HepG2 (cell line): ENCODE data around the gene ZNF142. TPM values are rescaled to one million over a fixed set of nuclear protein-coding genes. Genes with fewer than 3 reads are reported as not detected.

ENCODE experiments used
- ATAC-seq: fragments of 200-7000 bp; cut with Tn5 transposase; 3 replicates; pipeline ENCODE4 v1.9.1; 2020; ENCODE audit warnings: mild to moderate bottlenecking, moderate library complexity
- BruUV-seq: library from RNA; stranded (reverse); fragments of 400-500 nt; replicated peaks from 2 replicates; lab custom pipeline; 2021; lab: Mats Ljungman, UMichigan
- CTCF ChIA-PET: fragments of 300-600 bp; formaldehyde crosslinking; extraction: SDS; loops from one replicate; lab custom pipeline; 2021; ENCODE audit warnings: low total read pairs, inconsistent platforms, low intra/inter-chr PET ratio; lab: Yijun Ruan, JAX
- POLR2A ChIA-PET: fragments of 350-600 bp; sonication (Branson Sonifier 250); formaldehyde crosslinking; loops from one replicate; lab custom pipeline; 2020; ENCODE audit warnings: antibody characterized with exemption, inconsistent platforms; lab: Yijun Ruan, JAX
- DNase-seq: peaks from one replicate; pipeline ENCODE4 v3.0.0-alpha.2; 2015; ENCODE audit warnings: low spot score
- FAIRE-seq: peaks from 3 replicates; lab custom pipeline; 2011; peaks lifted over from hg19 to GRCh38; lab: Jason Lieb, UNC
- H2AFZ ChIP-seq: one replicate; pipeline ENCODE4 v1.6.1; 2011; ENCODE audit warnings: low read length, inconsistent platforms
- H3K27ac ChIP-seq: fragments of 300-600 bp; 3 replicates; pipeline ENCODE4 v1.8.0; 2011; ENCODE audit warnings: mixed run types, mild to moderate bottlenecking, mixed read lengths, low read length, inconsistent platforms; ENCODE audit not compliant: insufficient read depth; ENCODE audit errors: extremely low read length
- H3K27me3 ChIP-seq, 2 experiments: fragments of 200-600 bp in 1 of 2; 2 replicates in 1 of 2; 3 replicates in 1 of 2; pipeline versions ENCODE4 v1.6.0 to v1.8.0; 2011; ENCODE audit warnings: low read length in 2 of 2, mild to moderate bottlenecking in 2 of 2, moderate library complexity in 2 of 2, inconsistent platforms in 1 of 2; ENCODE audit not compliant: insufficient read depth in 2 of 2, control insufficient read depth in 1 of 2
- H3K36me3 ChIP-seq, 2 experiments: fragments of 200-600 bp in 1 of 2; replicated peaks in 1 of 2; 2 replicates in 1 of 2; 3 replicates in 1 of 2; pipeline versions ENCODE4 v1.5.1 to v1.8.0; 2011; ENCODE audit warnings: low read length in 2 of 2, inconsistent platforms in 1 of 2; ENCODE audit not compliant: insufficient read depth in 2 of 2, control insufficient read depth in 1 of 2
- H3K4me1 ChIP-seq: 2 replicates; pipeline ENCODE4 v1.5.1; 2012; ENCODE audit warnings: low read length, inconsistent platforms; ENCODE audit not compliant: insufficient read depth
- H3K4me2 ChIP-seq: 2 replicates; pipeline ENCODE4 v1.6.0; 2011; ENCODE audit warnings: low read depth, low read length, inconsistent platforms
- H3K4me3 ChIP-seq, 3 experiments: fragments of 200-600 bp in 1 of 3; sonication (generic), shearing (Covaris generic) in 1 of 3; replicated peaks in 1 of 3; 2 replicates each; pipeline ENCODE4 v1.5.1; 2011 to 2016; ENCODE audit warnings: low read length in 3 of 3, inconsistent platforms in 2 of 3, low read depth in 2 of 3, mild to moderate bottlenecking in 2 of 3, control low read depth in 1 of 3, mixed read lengths in 1 of 3; ENCODE audit not compliant: insufficient read depth in 1 of 3
- H3K79me2 ChIP-seq: one replicate; pipeline ENCODE4 v1.6.1; 2011; ENCODE audit warnings: low read length, inconsistent platforms; ENCODE audit not compliant: insufficient read depth
- H3K9ac ChIP-seq: 2 replicates; pipeline ENCODE4 v1.6.0; 2011; ENCODE audit warnings: mild to moderate bottlenecking, low read depth, low read length, inconsistent platforms; ENCODE audit not compliant: insufficient read depth
- H3K9me3 ChIP-seq: 2 replicates; pipeline ENCODE4 v1.5.1; 2012; ENCODE audit warnings: mild to moderate bottlenecking, low read length
- H4K20me1 ChIP-seq: 2 replicates; pipeline ENCODE4 v1.6.0; 2011; ENCODE audit warnings: inconsistent platforms, mild to moderate bottlenecking, low read length, moderate library complexity; ENCODE audit not compliant: insufficient read depth
- ELF4 ChIP-seq: sonication (generic); formaldehyde crosslinking; IDR thresholded peaks from 2 replicates; pipeline ENCODE4 v1.5.0; 2020; ENCODE audit warnings: missing genetic modification reagents, mild to moderate bottlenecking, moderate library complexity, borderline replicate concordance
- GTF2F1 ChIP-seq: fragments of 150-350 bp; IDR thresholded peaks from 2 replicates; pipeline ENCODE4 v1.6.1; 2014; ENCODE audit warnings: low read length
- NCOR1 ChIP-seq: fragments of 200-600 bp; sonication (generic); IDR thresholded peaks from 2 replicates; pipeline ENCODE4 v1.7.0; 2017; ENCODE audit warnings: antibody characterized with exemption, low read length, borderline replicate concordance
- SOX5 ChIP-seq: IDR thresholded peaks from 2 replicates; pipeline ENCODE4 v1.6.1; 2016; ENCODE audit warnings: borderline replicate concordance
- TRAFD1 ChIP-seq: sonication (generic); formaldehyde crosslinking; IDR thresholded peaks from 2 replicates; pipeline ENCODE4 v1.5.1; 2020; ENCODE audit warnings: missing genetic modification reagents, mild to moderate bottlenecking, borderline replicate concordance
- ZBTB25 ChIP-seq: IDR thresholded peaks from 2 replicates; pipeline ENCODE4 v1.6.1; 2018; ENCODE audit warnings: missing genetic modification reagents
- ZBTB33 ChIP-seq: sonication (generic); formaldehyde crosslinking; IDR thresholded peaks from 2 replicates; pipeline ENCODE4 v1.4.0; 2020; ENCODE audit warnings: missing genetic modification reagents
- ZNF260 ChIP-seq: sonication (generic); formaldehyde crosslinking; IDR thresholded peaks from 2 replicates; pipeline ENCODE4 v1.4.0; 2020; ENCODE audit warnings: missing genetic modification reagents, low read depth, mild to moderate bottlenecking, borderline replicate concordance
- ZNF512 ChIP-seq: sonication (generic); formaldehyde crosslinking; IDR thresholded peaks from 2 replicates; pipeline ENCODE4 v1.4.0; 2020; ENCODE audit warnings: mild to moderate bottlenecking, missing genetic modification reagents
- WGBS: methylation state at CpG from one replicate; pipeline ENCODE4 v1.1.6; 2017; ENCODE audit warnings: low lambda C conversion rate; 5-methylcytosine and 5-hydroxymethylcytosine counted together
- in situ Hi-C: cut with HindIII; loops from 2 replicates; pipeline ENCODE4 v1.10.0; 2017; ENCODE audit warnings: low pct_unique_long_range_greater_than_20kb; ENCODE audit not compliant: extremely low pct_ligation_motif_present
- intact Hi-C: fragments of 100-400 bp; cut with micrococcal nuclease; formaldehyde crosslinking; loops from one replicate; pipeline ENCODE4 v1.10.0; 2022; ENCODE audit not compliant: unreplicated experiment
- polyA plus RNA-seq, 8 experiments: library from polyadenylated mRNA; depleted of rRNA in 3 of 8; stranded (reverse) in 7 of 8; unstranded in 1 of 8; fragments of >200 nt; fragmentation: Illumina TruSeq in 4 of 8; extraction: Trizol in 4 of 8; gene quantifications; 2 replicates each; pipeline versions ENCODE4 v1.2.1 to v1.2.3, GENCODE V29; 2011 to 2016; ENCODE audit warnings: low read depth in 4 of 8, missing spikeins in 1 of 8, mixed read lengths in 1 of 8; ENCODE audit not compliant: insufficient read depth in 1 of 8
- total RNA-seq, 5 experiments: library from RNA; depleted of rRNA; stranded (reverse); fragments of >200 nt; fragmentation: Illumina TruSeq; extraction: Trizol; gene quantifications; 2 replicates each; pipeline ENCODE4 v1.2.3, GENCODE V29; 2016; ENCODE audit warnings: low read depth in 1 of 5
- TF ChIP-seq, protein P1 (sequence below): sonication (generic); formaldehyde crosslinking; IDR thresholded peaks from 2 replicates; pipeline ENCODE4 v1.5.0; 2020; ENCODE audit warnings: mild to moderate bottlenecking, missing genetic modification reagents, borderline replicate concordance
- TF ChIP-seq, protein P2 (sequence below): sonication (generic); formaldehyde crosslinking; IDR thresholded peaks from 2 replicates; pipeline ENCODE4 v1.5.0; 2020; ENCODE audit warnings: missing genetic modification reagents

The ZNF142 gene
- total and polyA plus RNA-seq, 2 of the 13 experiments (the other 11 are each of a cell fraction or from before 2014, with no cell fraction given) = 4.8 to 11.4 TPM

DNA sequence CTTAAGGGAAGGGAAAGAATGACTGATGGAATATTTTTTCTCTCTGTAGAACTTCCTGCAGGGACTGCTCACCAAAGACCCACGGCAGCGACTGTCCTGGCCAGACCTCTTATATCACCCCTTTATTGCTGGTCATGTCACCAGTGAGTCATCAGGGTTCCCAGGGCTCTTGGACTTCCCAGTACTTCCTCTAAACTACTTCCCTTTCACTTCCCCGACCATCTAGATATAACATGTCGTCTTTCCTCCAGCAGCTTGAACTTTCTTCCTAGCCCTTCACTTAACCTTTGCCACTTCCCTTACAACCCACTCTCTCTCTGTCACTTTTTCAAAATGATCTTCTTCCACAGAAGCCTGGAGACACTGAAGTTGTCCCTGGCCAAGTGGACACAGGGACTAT, 19.7 kb upstream of the ZNF142 start:
- 86% methylated on average over 4 of the region's 4 CpGs for WGBS
- Histone ChIP-seq H3K4me3 (no peak overlapping the region), H3K4me2 (no peak overlapping the region), H3K4me1 (no peaks in the 10 kb centered on the region), H3K36me3 (peaks cover 16 to 26% of the 10 kb centered on the region in 2 experiments; a peak in 4 of 5 replicates), H3K27ac (no peak overlapping the region), H4K20me1 (no peaks in the 10 kb centered on the region), H3K79me2 (no peaks in the 10 kb centered on the region), H3K9ac (no peak overlapping the region), H2AFZ (no peak overlapping the region), H3K9me3 (no peaks in the 10 kb centered on the region), H3K27me3 (no peaks in the 10 kb centered on the region)
- no peak for FAIRE-seq
- no TSS peak for BruUV-seq
- intact Hi-C loops (no loop called here), in situ Hi-C loops (no loop called here)
- ATAC-seq = no peak
- DNase-seq = no peak
- CTCF ChIA-PET = no interaction called here
- POLR2A ChIA-PET = no interaction called here
- TF ChIP-seq SOX5 (CRISPR knock-in tag) = no peak
- TF ChIP-seq, protein P1, sequence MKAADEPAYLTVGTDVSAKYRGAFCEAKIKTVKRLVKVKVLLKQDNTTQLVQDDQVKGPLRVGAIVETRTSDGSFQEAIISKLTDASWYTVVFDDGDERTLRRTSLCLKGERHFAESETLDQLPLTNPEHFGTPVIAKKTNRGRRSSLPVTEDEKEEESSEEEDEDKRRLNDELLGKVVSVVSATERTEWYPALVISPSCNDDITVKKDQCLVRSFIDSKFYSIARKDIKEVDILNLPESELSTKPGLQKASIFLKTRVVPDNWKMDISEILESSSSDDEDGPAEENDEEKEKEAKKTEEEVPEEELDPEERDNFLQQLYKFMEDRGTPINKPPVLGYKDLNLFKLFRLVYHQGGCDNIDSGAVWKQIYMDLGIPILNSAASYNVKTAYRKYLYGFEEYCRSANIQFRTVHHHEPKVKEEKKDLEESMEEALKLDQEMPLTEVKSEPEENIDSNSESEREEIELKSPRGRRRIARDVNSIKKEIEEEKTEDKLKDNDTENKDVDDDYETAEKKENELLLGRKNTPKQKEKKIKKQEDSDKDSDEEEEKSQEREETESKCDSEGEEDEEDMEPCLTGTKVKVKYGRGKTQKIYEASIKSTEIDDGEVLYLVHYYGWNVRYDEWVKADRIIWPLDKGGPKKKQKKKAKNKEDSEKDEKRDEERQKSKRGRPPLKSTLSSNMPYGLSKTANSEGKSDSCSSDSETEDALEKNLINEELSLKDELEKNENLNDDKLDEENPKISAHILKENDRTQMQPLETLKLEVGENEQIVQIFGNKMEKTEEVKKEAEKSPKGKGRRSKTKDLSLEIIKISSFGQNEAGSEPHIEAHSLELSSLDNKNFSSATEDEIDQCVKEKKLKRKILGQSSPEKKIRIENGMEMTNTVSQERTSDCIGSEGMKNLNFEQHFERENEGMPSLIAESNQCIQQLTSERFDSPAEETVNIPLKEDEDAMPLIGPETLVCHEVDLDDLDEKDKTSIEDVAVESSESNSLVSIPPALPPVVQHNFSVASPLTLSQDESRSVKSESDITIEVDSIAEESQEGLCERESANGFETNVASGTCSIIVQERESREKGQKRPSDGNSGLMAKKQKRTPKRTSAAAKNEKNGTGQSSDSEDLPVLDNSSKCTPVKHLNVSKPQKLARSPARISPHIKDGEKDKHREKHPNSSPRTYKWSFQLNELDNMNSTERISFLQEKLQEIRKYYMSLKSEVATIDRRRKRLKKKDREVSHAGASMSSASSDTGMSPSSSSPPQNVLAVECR (CRISPR knock-in tag) = no peak
- TF ChIP-seq ZNF260 (CRISPR knock-in tag) = no peak
- TF ChIP-seq NCOR1 = no peak
- TF ChIP-seq ZBTB33 (CRISPR knock-in tag) = no peak
- TF ChIP-seq, protein P2, sequence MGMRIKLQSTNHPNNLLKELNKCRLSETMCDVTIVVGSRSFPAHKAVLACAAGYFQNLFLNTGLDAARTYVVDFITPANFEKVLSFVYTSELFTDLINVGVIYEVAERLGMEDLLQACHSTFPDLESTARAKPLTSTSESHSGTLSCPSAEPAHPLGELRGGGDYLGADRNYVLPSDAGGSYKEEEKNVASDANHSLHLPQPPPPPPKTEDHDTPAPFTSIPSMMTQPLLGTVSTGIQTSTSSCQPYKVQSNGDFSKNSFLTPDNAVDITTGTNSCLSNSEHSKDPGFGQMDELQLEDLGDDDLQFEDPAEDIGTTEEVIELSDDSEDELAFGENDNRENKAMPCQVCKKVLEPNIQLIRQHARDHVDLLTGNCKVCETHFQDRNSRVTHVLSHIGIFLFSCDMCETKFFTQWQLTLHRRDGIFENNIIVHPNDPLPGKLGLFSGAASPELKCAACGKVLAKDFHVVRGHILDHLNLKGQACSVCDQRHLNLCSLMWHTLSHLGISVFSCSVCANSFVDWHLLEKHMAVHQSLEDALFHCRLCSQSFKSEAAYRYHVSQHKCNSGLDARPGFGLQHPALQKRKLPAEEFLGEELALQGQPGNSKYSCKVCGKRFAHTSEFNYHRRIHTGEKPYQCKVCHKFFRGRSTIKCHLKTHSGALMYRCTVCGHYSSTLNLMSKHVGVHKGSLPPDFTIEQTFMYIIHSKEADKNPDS (CRISPR knock-in tag) = no peak
- no peak for TF ChIP-seq TRAFD1 (CRISPR knock-in tag)
- no peak for TF ChIP-seq ZNF512 (CRISPR knock-in tag)
- no peak for TF ChIP-seq GTF2F1
- no peak for TF ChIP-seq ELF4 (CRISPR knock-in tag)
- no peak for TF ChIP-seq ZBTB25
